H1 (cell line): ENCODE results near the gene RALGDS.

Experiments used
- CHD1 ChIP-seq: IDR thresholded peaks from 2 replicates; pipeline ENCODE4 v1.6.1; 2012; ENCODE audit warnings: low read depth, low read length, improper control_type of control experiment
- CTCF ChIP-seq, 3 experiments: IDR thresholded peaks; 1 replicate in 2 of 3; 2 replicates in 1 of 3; pipeline versions ENCODE4 v1.5.1 to v1.6.1; 2011; ENCODE audit warnings: low read length in 3 of 3, mild to moderate bottlenecking in 3 of 3, inconsistent platforms in 2 of 3, low read depth in 1 of 3, moderate library complexity in 1 of 3; ENCODE audit not compliant: insufficient read depth in 1 of 3; ENCODE audit errors: control extremely low read depth in 1 of 3
- EP300 ChIP-seq, 2 experiments: IDR thresholded peaks; 1 replicate in 1 of 2; 2 replicates in 1 of 2; pipeline ENCODE4 v1.6.1; 2011 to 2012; ENCODE audit warnings: low read depth in 2 of 2, low read length in 2 of 2, mild to moderate bottlenecking in 2 of 2, borderline replicate concordance in 1 of 2, inconsistent platforms in 1 of 2, moderate library complexity in 1 of 2
- GABPA ChIP-seq: IDR thresholded peaks from 2 replicates; pipeline ENCODE4 v1.6.1; 2011; ENCODE audit warnings: mild to moderate bottlenecking, low read length, moderate library complexity, borderline replicate concordance; ENCODE audit not compliant: insufficient read depth
- HDAC2 ChIP-seq, 2 experiments: fragments of 300-600 bp in 1 of 2; sonication (generic) in 1 of 2; IDR thresholded peaks; 2 replicates each; pipeline ENCODE4 v1.6.1; 2011 to 2012; ENCODE audit warnings: low read depth in 2 of 2, low read length in 2 of 2, mild to moderate bottlenecking in 2 of 2, moderate library complexity in 2 of 2, borderline replicate concordance in 1 of 2, inconsistent platforms in 1 of 2
- POLR2A ChIP-seq, 2 experiments: IDR thresholded peaks; 1 replicate in 1 of 2; 2 replicates in 1 of 2; pipeline ENCODE4 v1.6.1; 2011; ENCODE audit warnings: low read depth in 2 of 2, low read length in 2 of 2, mild to moderate bottlenecking in 2 of 2; ENCODE audit errors: control extremely low read depth in 1 of 2
- POLR2AphosphoS5 ChIP-seq: IDR thresholded peaks from 2 replicates; pipeline ENCODE4 v1.6.1; 2011; ENCODE audit warnings: low read depth, low read length
- RAD21 ChIP-seq, 2 experiments: IDR thresholded peaks in 1 of 2; conservative IDR thresholded peaks in 1 of 2; 2 replicates each; pipeline ENCODE4 v1.6.1; 2011; ENCODE audit warnings: low read depth in 2 of 2, low read length in 2 of 2, improper control_type of control experiment in 1 of 2, inconsistent platforms in 1 of 2, mild to moderate bottlenecking in 1 of 2, moderate library complexity in 1 of 2
- SAP30 ChIP-seq: fragments of 300-600 bp; sonication (generic); IDR thresholded peaks from 2 replicates; pipeline ENCODE4 v1.7.1; 2012; ENCODE audit warnings: low read length, moderate library complexity, mild to moderate bottlenecking, inconsistent platforms; ENCODE audit not compliant: insufficient read depth, insufficient replicate concordance
- TCF12 ChIP-seq: IDR thresholded peaks from 2 replicates; pipeline ENCODE4 v1.6.1; 2011; ENCODE audit warnings: low read depth, mild to moderate bottlenecking, low read length
- YY1 ChIP-seq: IDR thresholded peaks from 2 replicates; pipeline ENCODE4 v1.6.1; 2011; ENCODE audit warnings: low read depth, mild to moderate bottlenecking, low read length

DNA sequence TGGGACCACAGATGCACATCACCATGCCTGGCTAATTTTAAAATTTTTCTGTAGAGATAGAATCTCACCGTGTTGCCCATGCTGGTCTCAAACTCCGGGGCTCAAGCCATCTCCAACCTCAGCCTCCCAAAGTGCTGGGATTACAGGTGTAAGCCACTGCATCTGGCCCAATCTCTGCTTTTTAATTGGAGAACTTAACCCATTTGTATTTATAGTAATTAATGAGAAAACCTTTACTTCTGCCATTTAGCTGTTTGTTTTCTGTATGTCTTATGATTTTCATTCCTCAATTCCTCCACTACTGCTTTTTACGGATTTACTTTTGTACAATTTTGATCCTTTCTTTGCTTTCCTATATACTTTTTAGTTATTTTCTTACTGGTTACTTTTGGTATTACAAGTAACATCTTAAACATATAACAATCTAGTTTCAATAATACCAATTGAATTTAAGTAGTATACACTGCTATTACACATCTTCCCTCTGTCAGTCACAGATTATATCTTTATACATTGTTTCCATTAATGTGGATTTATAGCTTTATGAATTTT, 26.1 kb downstream of the RALGDS start:
- TF ChIP-seq POLR2A (IDR thresholded peaks at IDR 0.05; ENCODE audit: control extremely low read depth in 1 of 2, low read depth in 2 of 2, low read length in 2 of 2) (no peak), CTCF (IDR thresholded peaks at IDR 0.05; ENCODE audit: control extremely low read depth in 1 of 3, insufficient read depth in 1 of 3, low read depth in 1 of 3, low read length in 3 of 3) (no peak), YY1 (no peak), GABPA (no peak), TCF12 (no peak), SAP30 (no peak), HDAC2 (IDR thresholded peaks at IDR 0.05; ENCODE audit: borderline replicate concordance in 1 of 2, low read depth in 2 of 2, low read length in 2 of 2) (no peak), RAD21 (IDR thresholded peaks at IDR 0.05 in 1 of 2, conservative IDR thresholded peaks at IDR 0.05 in 1 of 2; ENCODE audit: low read depth in 2 of 2, low read length in 2 of 2) (no peak), EP300 (IDR thresholded peaks at IDR 0.05; ENCODE audit: borderline replicate concordance in 1 of 2, low read depth in 2 of 2, low read length in 2 of 2) (no peak), CHD1 (no peak), POLR2AphosphoS5 (no peak)
